GM12873 (cell line): Measurements from ENCODE around the gene PLEKHG7.

Experiments used
- TF ChIP-seq, protein P1 (sequence below): IDR thresholded peaks from 2 replicates; pipeline ENCODE4 v1.5.1; 2012; ENCODE audit warnings: low read depth, mild to moderate bottlenecking, moderate library complexity, low read length, control low read depth; ENCODE audit not compliant: insufficient read depth; ENCODE audit errors: missing control alignments

PLEKHG7 gene

DNA sequence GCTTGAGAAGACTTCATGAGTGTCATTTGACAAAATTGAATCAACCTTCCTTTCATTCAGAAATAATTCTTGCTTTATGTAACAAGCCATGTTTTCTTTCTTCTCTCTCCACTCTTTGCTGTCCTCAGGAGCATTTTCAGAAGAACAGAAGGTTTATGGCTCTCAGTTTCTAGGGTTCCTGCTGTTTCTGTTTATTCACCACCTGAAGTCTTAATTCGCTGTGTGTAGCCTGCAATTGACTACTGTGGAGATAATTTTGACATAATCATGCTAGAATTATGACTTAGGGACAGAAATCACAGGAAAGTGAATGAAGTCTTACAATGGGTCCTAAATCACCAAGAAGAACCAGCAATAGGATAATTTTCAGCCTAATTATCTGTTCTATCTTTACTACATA is 7.2 kb upstream of the PLEKHG7 start:
- TF ChIP-seq, protein P1, sequence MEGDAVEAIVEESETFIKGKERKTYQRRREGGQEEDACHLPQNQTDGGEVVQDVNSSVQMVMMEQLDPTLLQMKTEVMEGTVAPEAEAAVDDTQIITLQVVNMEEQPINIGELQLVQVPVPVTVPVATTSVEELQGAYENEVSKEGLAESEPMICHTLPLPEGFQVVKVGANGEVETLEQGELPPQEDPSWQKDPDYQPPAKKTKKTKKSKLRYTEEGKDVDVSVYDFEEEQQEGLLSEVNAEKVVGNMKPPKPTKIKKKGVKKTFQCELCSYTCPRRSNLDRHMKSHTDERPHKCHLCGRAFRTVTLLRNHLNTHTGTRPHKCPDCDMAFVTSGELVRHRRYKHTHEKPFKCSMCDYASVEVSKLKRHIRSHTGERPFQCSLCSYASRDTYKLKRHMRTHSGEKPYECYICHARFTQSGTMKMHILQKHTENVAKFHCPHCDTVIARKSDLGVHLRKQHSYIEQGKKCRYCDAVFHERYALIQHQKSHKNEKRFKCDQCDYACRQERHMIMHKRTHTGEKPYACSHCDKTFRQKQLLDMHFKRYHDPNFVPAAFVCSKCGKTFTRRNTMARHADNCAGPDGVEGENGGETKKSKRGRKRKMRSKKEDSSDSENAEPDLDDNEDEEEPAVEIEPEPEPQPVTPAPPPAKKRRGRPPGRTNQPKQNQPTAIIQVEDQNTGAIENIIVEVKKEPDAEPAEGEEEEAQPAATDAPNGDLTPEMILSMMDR, result no peak

DNA sequence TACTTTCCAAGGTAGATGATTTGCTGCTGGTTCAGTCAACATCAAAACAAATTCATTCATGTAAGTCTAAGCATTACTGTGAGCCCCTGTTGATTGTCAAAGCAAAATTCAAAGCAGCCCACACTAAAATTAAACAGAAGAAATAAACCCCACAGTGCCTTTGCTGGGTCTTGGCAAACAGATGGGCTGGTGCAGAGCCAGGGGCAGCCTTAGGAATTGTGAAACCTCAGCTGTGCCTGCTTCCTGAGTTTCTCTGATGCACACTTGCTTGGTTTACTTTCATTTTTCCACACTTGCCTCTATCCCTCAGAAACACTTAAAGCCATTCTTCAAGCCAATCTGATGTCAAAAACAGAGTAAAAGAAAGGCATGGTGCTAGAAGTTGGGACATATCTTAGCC is 6.6 kb upstream of the PLEKHG7 start:
- TF ChIP-seq, protein P1, result no peak

DNA sequence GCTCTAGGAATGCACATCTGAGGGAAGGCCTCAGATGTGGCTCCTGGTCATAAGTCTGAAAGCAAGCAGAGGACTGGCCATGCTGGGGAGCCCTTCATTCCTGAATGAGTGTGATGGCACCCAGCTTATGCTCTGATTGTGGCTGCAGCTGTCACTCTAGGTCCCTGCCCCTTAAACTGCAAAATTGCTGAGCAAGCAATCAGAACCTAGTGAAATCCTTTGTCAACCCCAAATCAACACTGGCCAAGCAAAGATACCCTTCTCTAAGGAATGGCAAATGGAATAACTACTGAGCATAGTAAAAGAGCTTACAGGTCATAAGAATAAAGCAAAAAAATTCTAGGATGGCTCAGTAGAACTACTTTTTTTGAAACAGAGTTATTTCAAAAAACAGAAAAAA is 4.3 kb upstream of the PLEKHG7 start:
- TF ChIP-seq, protein P1, result no peak

DNA sequence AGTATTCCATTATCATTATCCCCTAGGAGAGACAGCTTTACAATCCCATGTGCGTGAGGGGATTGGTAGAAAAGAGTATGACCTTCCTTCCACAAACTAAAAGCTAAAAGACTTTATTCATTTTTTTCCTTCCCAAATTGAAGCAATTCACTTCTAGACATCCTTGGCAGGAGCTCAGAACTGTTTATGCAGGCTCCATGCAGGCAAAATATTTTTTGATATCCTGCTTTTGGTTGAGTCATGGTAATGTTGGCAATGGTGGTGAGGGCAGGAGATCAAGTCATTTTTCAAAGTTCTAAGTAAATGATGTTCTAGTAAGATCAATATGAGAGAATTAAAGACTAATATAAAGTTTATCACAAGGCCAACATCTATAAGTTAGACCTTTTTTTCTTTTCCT is 1.3 kb upstream of the PLEKHG7 start:
- TF ChIP-seq, protein P1, result no peak

DNA sequence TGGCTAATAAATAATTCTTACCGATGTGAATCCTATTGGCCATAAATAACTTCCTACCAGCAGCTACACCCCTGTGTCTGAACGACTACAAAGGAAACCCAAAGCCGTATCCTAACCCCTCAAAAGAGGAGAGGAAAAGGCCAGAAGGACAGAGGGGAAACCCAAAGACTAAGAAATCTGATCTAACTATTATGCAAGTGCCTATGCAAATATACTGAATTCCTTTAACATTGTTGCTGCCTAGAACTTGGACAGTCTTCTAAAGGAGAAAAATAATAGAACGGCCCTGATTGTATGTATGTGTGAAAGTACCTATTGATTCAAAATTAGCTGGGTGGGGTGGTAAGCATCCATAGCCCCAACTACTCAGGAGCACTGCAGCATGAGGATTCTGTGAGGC is 997 bp downstream of the PLEKHG7 start:
- TF ChIP-seq, protein P1, result no peak

DNA sequence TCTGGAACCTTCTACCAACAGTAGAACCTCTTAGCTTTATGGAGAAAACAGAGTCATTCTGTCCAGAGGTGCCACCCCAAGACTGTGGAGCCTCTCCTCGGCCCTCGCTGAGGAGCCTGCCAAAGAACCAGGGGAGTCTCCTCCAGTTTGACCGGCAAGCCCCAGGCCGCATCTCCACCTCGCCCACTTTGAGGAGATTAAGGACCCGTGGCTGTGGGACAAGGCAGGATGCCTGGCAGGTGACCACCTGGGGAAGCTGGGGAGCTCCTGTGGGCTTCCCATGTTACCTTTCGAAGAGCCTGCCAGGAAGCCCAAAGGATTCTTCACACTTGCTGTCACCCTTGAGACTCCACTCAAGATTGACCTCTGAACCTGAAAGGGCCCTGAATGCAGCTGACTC is 3.8 kb downstream of the PLEKHG7 start:
- TF ChIP-seq, protein P1, result no peak

DNA sequence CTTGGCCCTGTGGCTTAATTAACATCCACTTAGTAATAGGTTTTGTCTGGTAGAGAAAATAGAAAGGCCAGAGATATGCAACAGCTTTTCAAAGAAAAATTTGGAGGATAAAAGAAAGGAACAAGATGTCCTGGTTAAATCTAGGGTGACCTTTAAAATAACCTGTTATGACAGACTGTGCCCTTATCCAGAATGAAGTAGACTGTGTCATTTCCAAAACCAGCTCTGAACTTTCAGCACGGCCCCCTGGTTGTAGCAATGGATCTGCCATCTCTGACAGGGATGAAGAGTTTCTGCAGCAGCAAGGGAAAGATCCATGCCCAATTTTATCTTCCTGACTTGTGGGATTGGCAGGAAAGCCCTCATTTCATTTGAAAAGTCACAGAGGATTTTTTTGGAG is 5.1 kb downstream of the PLEKHG7 start:
- TF ChIP-seq, protein P1, result no peak
